Kidney (tissue), 14 donors: Measurements from ENCODE around the gene MAGI3. TPM values are rescaled to one million over a fixed set of nuclear protein-coding genes. Genes with fewer than 3 reads are reported as not detected.

Source experiments
- DNase-seq, 5 donors: peaks; one replicate each; pipeline ENCODE4 v3.0.0-alpha.2; 2013 to 2020
- FAIRE-seq: peaks from 2 replicates; lab custom pipeline; 2012; peaks lifted over from hg19 to GRCh38; lab: Jason Lieb, UNC
- H3K27ac ChIP-seq, 2 donors: one replicate each; pipeline ENCODE4 v1.7.0; 2013; ENCODE audit warnings: low read depth in 2 of 2, low read length in 2 of 2, inconsistent platforms in 1 of 2
- H3K27me3 ChIP-seq: one replicate; pipeline ENCODE4 v1.7.1; 2013; ENCODE audit warnings: low read length, inconsistent platforms; ENCODE audit not compliant: control insufficient read depth, insufficient read depth
- H3K36me3 ChIP-seq, 3 donors: one replicate each; pipeline versions ENCODE4 v1.7.0 to v1.7.1; 2013; ENCODE audit warnings: low read length in 3 of 3, control low read depth in 1 of 3, inconsistent platforms in 1 of 3; ENCODE audit not compliant: insufficient read depth in 3 of 3, control insufficient read depth in 2 of 3
- H3K4me1 ChIP-seq, 3 donors: one replicate each; pipeline versions ENCODE4 v1.7.0 to v1.7.1; 2013; ENCODE audit warnings: low read length in 3 of 3, inconsistent platforms in 1 of 3, low read depth in 1 of 3; ENCODE audit not compliant: control insufficient read depth in 2 of 3, insufficient read depth in 2 of 3
- H3K4me3 ChIP-seq, 3 donors: one replicate each; pipeline versions ENCODE4 v1.7.0 to v1.8.1; 2013; ENCODE audit warnings: low read length in 3 of 3, control low read depth in 1 of 3, inconsistent platforms in 1 of 3
- H3K9ac ChIP-seq, 3 donors: one replicate each; pipeline versions ENCODE4 v1.7.0 to v1.7.1; 2013; ENCODE audit warnings: low read length in 3 of 3, control low read depth in 1 of 3, inconsistent platforms in 1 of 3
- H3K9me3 ChIP-seq, 3 donors: one replicate each; pipeline versions ENCODE4 v1.7.0 to v1.7.1; 2013; ENCODE audit warnings: low read length in 3 of 3, control low read depth in 1 of 3, inconsistent platforms in 1 of 3; ENCODE audit not compliant: control insufficient read depth in 2 of 3, insufficient read depth in 1 of 3
- CTCF ChIP-seq: IDR thresholded peaks from 3 replicates; pipeline ENCODE4 v1.5.1; 2012; ENCODE audit warnings: mild to moderate bottlenecking, moderate library complexity, borderline replicate concordance; ENCODE audit not compliant: insufficient read depth; ENCODE audit errors: extremely low read depth
- intact Hi-C: fragments of 100-400 bp; cut with DNase I; formaldehyde crosslinking; loops from one replicate; pipeline ENCODE4 v1.11.1; 2022
- polyA plus RNA-seq: library from polyadenylated mRNA; stranded (reverse); fragments of 350-450 nt; fragmentation: Illumina TruSeq; extraction: RNeasy Lipid Tissue Mini Kit (QIAGEN cat#74804); gene quantifications from one replicate; pipeline ENCODE4 v1.2.3, GENCODE V29; 2014; ENCODE audit warnings: low read depth, low replicate concordance; ENCODE audit not compliant: insufficient read depth
- total RNA-seq: library from RNA; stranded (reverse); fragmentation: NEBNext Ultra II Directional; extraction: Animal tissue kit (Norgen Biotek cat#: 25700); gene quantifications from one replicate; pipeline ENCODE4 v1.2.1, GENCODE V29; 2021
- donor health status: control.
- donor health status: control.
- donor health status: control.
- donor health status: control.
- donor health status: control.
- donor health status: DM: yes; HTN: yes; CAD: no.
- donor health status: Normal renal cell carcinoma (clear cell type).

The MAGI3 gene
- total and polyA plus RNA-seq, 2 donors from 2014 or later: 5.6 to 25.9 TPM

- intact Hi-C loops: no loop called here
- Histone ChIP-seq H3K36me3 (no peaks in the 10 kb centered on the region), H3K9me3 (peaks cover 0 to 3% (median 0%) of the 10 kb centered on the region in 3 donors), H3K4me1 (peaks cover 0 to 2% (median 0%) of the 10 kb centered on the region in 3 donors), H3K9ac (no peak overlapping the region), H3K4me3 (no peak overlapping the region), H3K27ac (no peak overlapping the region), H3K27me3 (no peaks in the 10 kb centered on the region)
- DNase-seq (peak in 1 of 5 donors; percentile 57), FAIRE-seq (no peak)
- TF ChIP-seq CTCF: no peak
Measured at GRCh38 chr1:113423826-113424225, 33.5 kb downstream of the MAGI3 start.

- Histone ChIP-seq H3K4me1 (peaks cover 0 to 5% (median 4%) of the 10 kb centered on the region in 3 donors), H3K9me3 (no peaks in the 10 kb centered on the region), H3K27ac (no peak overlapping the region), H3K9ac (no peak overlapping the region), H3K27me3 (no peaks in the 10 kb centered on the region), H3K4me3 (no peak overlapping the region), H3K36me3 (no peaks in the 10 kb centered on the region)
- FAIRE-seq (no peak), DNase-seq (no peak)
- intact Hi-C loops: no loop called here
- TF ChIP-seq CTCF: no peak
Measured at GRCh38 chr1:113429461-113430153, 39.3 kb downstream of the MAGI3 start.

- Histone ChIP-seq H3K27ac (no peak overlapping the region), H3K4me3 (no peak overlapping the region), H3K9ac (no peak overlapping the region), H3K9me3 (no peaks in the 10 kb centered on the region), H3K4me1 (peaks cover 0 to 4% (median 3%) of the 10 kb centered on the region in 3 donors), H3K27me3 (no peaks in the 10 kb centered on the region), H3K36me3 (no peaks in the 10 kb centered on the region)
- TF ChIP-seq CTCF: no peak
- DNase-seq (no peak), FAIRE-seq (no peak)
- intact Hi-C loops: no loop called here
Measured at GRCh38 chr1:113433184-113433583, 42.9 kb downstream of the MAGI3 start.
